Activated CD4-positive, alpha-beta T cell treated with anti-CD3 and anti-CD28 coated beads, Interleukin-2, amount 10 ng/mL, durations not matched to agents 24 days and 14 days (primary cell): ENCODE data around the gene TMEM259. TPM values are rescaled to one million over a fixed set of nuclear protein-coding genes. Genes with fewer than 3 reads are reported as not detected.
A peak's percentile ranks its signal among the peaks of the same experiment; 100 is the strongest.

Experiments
- DNase-seq: peaks from one replicate; pipeline ENCODE4 v3.0.0; 2022
- H3K27ac Mint-ChIP-seq: one replicate; pipeline ENCODE4 v1.8.0; 2022; ENCODE audit warnings: mild to moderate bottlenecking, mixed read lengths
- H3K27me3 Mint-ChIP-seq: one replicate; pipeline ENCODE4 v1.8.0; 2022; ENCODE audit warnings: mixed read lengths
- H3K36me3 Mint-ChIP-seq: one replicate; pipeline ENCODE4 v1.8.0; 2022; ENCODE audit warnings: low read depth, mild to moderate bottlenecking, mixed read lengths
- H3K4me1 Mint-ChIP-seq: one replicate; pipeline ENCODE4 v1.8.0; 2021; ENCODE audit warnings: mixed read lengths
- H3K4me3 Mint-ChIP-seq: one replicate; pipeline ENCODE4 v1.8.0; 2022; ENCODE audit warnings: mild to moderate bottlenecking, moderate library complexity, mixed read lengths
- H3K9me3 Mint-ChIP-seq: one replicate; pipeline ENCODE4 v1.8.0; 2021; ENCODE audit warnings: mixed read lengths
- intact Hi-C: fragments of 100-400 bp; cut with micrococcal nuclease; formaldehyde crosslinking; loops from one replicate; pipeline ENCODE4 v1.15.1; 2023
- total RNA-seq: library from RNA; stranded (reverse); gene quantifications from 2 replicates; pipeline ENCODE4 v1.2.3, GENCODE V29; 2022

The TMEM259 gene
- total RNA-seq, 1 donor from 2014 or later: 156 TPM

DNA sequence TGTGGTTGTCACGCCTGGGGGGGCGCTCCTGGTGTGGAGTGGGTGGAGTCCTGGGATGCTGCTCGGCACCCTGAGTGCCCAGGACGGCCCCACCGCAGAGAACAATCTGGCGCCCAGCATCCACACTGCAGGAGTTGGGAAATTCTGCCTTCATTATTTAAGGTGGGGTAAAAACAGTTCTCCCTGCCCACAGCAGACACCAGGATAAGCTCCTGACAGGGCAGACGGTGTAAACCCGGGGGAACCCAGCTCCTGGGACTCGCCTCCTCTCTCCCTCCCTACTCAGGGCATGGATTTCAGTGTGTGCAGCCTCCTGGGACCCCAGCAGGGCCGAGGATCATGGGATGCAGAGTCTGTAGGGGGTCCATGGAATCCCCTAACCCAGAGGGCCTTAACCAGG is 44.4 kb downstream of the TMEM259 start:
- no peaks in the 10 kb centered on the region for H3K4me1 Mint-ChIP-seq
- DNase-seq: no peak
- no peaks in the 10 kb centered on the region for H3K27me3 Mint-ChIP-seq
- peaks cover 7% of the 10 kb centered on the region for H3K36me3 Mint-ChIP-seq
- intact Hi-C loops: no loop called here
- no peak overlapping the region for H3K4me3 Mint-ChIP-seq
- H3K27ac Mint-ChIP-seq: no peak overlapping the region
- H3K9me3 Mint-ChIP-seq: no peaks in the 10 kb centered on the region

DNA sequence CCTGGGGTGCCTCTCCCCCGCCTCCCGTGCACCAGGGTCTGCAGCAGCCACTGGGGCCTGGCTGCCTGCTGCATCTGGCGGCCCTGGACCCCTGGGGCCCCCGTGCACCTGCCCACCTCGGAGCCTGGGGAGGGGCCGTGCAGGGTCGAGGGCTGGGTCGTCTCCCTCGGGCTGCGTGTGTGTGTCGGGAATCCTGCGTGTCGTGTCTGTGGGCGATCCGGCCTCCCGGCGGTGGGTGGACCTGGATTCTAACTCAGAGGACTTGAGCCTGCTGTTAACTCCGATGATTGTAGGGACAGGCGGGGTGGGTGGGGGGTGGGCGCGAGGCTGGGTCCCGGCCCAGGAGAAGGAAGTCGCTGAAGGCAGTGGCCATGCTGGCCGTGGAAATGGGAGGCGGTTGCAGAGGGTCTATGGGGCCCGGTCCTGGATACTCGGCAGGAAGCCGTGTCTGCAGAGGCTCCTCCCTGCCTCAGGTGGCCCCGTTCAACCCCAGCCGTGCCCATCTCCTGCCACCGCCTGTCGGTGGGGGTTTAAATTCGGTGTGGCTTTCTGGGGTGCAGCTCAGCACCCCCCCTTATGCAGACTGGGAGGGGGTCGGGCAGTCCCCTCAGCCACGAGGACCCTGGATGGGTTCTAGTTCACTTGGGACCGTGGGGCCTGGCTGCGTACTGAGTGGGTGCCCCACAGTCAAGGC is 46.2 kb downstream of the TMEM259 start:
- no peak for DNase-seq
- Mint-ChIP-seq H3K9me3 (peaks cover 5% of the 10 kb centered on the region), H3K27me3 (no peaks in the 10 kb centered on the region), H3K4me1 (no peaks in the 10 kb centered on the region), H3K27ac (no peak overlapping the region), H3K4me3 (no peak overlapping the region), H3K36me3 (peaks cover 22% of the 10 kb centered on the region)
- intact Hi-C loops: no loop called here

DNA sequence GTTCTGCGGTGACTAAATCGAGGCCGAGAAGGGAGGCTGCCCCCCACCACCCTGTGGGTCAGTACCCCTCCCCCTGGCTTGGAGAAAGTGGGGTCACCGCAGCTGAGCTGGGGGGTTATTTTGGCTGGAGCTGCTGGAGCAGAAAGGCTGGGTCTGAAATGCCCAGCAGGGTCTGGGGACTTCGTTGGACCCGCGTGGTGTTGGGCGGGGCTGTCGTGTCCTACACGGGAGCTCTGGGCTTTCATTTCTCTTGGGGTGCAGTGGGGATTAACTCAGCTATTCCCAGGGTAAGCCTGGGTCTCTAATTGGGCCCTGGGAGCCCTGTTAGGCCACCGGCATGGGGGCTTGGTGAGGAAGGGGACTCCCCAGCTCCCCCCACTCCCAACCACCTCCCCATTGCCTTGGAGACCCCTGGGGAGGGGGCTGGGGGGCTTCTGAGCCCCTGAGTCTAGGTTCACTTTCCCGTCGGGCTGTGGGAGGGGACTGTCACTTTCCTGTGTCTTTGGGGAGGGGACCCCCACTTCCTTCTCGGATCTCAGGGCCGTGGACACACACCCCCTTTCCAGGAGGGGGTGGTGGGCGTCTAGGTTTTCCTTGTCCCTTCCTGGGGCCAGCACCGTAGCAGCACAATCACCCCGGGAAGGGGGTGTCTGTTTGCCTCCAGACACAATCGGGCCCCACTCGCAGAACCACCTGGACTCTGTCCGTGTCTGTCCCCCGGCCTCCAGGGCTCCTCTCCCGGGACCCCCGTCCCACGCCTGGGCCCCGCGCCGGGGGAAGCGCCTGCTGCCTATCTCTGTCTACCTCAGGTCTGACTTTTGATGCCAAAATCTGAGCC is 47.0 kb downstream of the TMEM259 start:
- Mint-ChIP-seq H3K27me3 (no peaks in the 10 kb centered on the region), H3K4me1 (no peaks in the 10 kb centered on the region), H3K27ac (no peak overlapping the region), H3K4me3 (no peak overlapping the region), H3K9me3 (peaks cover 5% of the 10 kb centered on the region), H3K36me3 (peaks cover 25% of the 10 kb centered on the region)
- DNase-seq: no peak
- intact Hi-C loops: no loop called here

DNA sequence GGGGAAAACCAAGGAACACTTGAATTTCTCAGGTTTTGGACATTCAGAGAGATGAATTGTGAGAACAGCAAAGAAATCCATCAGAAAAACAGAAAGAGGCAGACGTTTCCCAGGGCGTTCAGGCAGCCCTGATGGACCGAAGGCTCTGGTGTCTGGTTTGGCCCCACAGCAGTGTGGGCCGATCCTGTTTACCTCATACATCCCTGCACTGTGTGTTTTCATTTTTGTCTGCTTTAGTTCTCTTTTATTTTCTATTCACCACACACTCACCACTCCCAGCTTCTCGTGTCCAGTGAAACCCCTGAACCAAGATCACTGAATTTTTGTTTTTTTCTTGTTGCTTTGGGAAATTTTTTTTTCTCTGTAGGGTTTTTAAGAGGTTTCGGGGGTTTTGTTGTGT is 48.6 kb downstream of the TMEM259 start:
- no peak for DNase-seq
- H3K9me3 Mint-ChIP-seq: peaks cover 5% of the 10 kb centered on the region
- intact Hi-C loops: no loop called here
- H3K4me1 Mint-ChIP-seq: no peaks in the 10 kb centered on the region
- H3K36me3 Mint-ChIP-seq: peaks cover 35% of the 10 kb centered on the region
- no peak overlapping the region for H3K27ac Mint-ChIP-seq
- H3K4me3 Mint-ChIP-seq: no peak overlapping the region
- no peaks in the 10 kb centered on the region for H3K27me3 Mint-ChIP-seq

- intact Hi-C loops: no loop called here
- H3K36me3 Mint-ChIP-seq: peaks cover 40% of the 10 kb centered on the region
- H3K4me3 Mint-ChIP-seq: no peak overlapping the region
- peaks cover 5% of the 10 kb centered on the region for H3K9me3 Mint-ChIP-seq
- H3K27me3 Mint-ChIP-seq: no peaks in the 10 kb centered on the region
- no peaks in the 10 kb centered on the region for H3K4me1 Mint-ChIP-seq
- DNase-seq: no peak
- H3K27ac Mint-ChIP-seq: no peak overlapping the region
These were observed 49.1 kb downstream of the TMEM259 start for GRCh38 chr19:971795-972194.

DNA sequence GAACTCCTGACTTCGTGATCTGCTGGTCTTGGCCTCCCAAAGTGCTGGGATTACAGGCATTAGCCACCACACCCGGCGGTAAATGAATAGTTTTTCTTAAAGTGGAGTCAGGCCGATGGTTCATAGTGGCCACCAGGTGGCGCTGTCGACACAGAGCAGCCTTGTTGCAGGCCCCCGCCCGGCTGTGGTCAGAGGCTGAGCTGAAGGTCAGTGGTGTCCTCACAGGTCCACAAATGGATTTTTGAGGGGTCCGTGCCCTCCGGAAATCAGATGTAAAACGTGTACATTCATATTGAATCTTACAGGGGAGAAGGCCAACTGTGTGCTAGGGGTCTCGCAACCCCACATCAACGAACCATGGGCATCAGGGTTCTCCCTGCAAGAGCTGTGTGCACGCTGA is 50.2 kb downstream of the TMEM259 start:
- intact Hi-C loops: no loop called here
- no peak overlapping the region for H3K27ac Mint-ChIP-seq
- peaks cover 45% of the 10 kb centered on the region for H3K36me3 Mint-ChIP-seq
- no peak for DNase-seq
- no peaks in the 10 kb centered on the region for H3K4me1 Mint-ChIP-seq
- peaks cover 5% of the 10 kb centered on the region for H3K9me3 Mint-ChIP-seq
- no peaks in the 10 kb centered on the region for H3K27me3 Mint-ChIP-seq
- no peak overlapping the region for H3K4me3 Mint-ChIP-seq

GRCh38 chr19:966485-967088 is 54.3 kb downstream of the TMEM259 start:
- H3K9me3 Mint-ChIP-seq: peaks cover 7% of the 10 kb centered on the region
- H3K36me3 Mint-ChIP-seq: peaks cover 56% of the 10 kb centered on the region
- DNase-seq: no peak
- peaks cover 10% of the 10 kb centered on the region for H3K4me1 Mint-ChIP-seq
- H3K27me3 Mint-ChIP-seq: no peaks in the 10 kb centered on the region
- intact Hi-C loops: no loop called here
- no peak overlapping the region for H3K27ac Mint-ChIP-seq
- no peak overlapping the region for H3K4me3 Mint-ChIP-seq

DNA sequence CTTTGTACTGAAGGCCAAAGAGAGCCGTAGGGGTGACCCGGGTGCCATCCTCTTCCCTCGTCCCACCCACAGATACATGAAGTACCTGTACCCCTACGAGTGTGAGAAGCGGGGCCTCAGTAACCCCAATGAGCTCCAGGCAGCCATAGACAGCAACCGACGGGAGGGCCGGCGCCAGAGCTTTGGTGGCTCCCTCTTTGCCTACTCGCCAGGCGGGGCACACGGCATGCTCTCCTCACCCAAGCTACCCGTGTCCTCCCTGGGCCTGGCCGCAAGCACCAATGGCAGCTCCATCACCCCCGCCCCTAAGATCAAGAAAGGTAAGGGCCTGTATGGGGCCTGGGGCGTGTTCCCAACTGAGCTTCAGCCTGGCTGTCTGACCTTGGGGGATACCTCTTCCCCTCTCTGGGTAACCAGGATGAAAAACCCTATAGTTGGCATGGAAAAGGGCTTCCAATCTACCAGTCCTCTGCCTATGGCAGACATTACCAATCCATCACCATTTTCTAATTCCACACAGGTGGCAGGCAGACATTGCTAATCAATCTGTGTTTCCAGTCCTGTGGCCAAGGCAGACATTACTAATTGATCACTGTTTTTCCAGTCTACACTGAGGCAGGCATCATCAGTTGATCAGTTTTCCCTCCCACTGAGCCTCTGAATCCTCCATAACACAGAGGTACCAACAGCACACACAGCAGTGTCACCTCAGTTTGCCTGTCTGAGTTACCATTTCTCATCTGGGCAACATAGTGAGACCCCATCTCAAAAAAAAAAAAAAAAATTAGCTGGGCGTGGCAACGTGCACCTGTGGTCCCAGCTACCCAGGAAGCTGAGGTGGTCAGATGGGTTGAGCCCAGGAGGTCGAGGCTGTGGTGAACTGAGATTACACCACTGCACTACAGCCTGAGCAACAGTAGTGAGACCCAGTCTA is 55.9 kb downstream of the TMEM259 start:
- Mint-ChIP-seq H3K27me3 (no peaks in the 10 kb centered on the region), H3K36me3 (peaks cover 42% of the 10 kb centered on the region), H3K27ac (no peak overlapping the region), H3K9me3 (peaks cover 3% of the 10 kb centered on the region), H3K4me1 (peaks cover 10% of the 10 kb centered on the region), H3K4me3 (no peak overlapping the region)
- intact Hi-C loops: no loop called here
- no peak for DNase-seq

DNA sequence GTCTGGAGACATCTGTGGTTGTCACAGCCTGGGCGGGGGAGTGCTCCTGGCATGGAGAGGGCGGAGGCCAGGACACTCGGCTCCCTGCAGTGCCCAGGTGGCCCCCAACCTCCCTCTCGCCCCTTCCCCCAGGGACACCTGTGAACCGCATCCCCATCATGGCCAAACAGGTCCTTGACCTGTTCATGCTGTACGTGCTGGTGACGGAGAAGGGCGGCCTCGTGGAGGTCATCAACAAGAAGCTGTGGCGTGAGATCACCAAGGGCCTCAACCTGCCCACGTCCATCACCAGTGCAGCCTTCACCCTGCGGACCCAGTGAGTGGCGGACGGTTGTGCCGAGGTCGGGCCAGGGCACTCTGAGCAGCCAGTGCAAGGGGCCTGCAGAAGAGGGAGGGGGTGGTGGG is 56.8 kb downstream of the TMEM259 start:
- Mint-ChIP-seq H3K4me3 (no peak overlapping the region), H3K27ac (no peak overlapping the region), H3K36me3 (peaks cover 40% of the 10 kb centered on the region), H3K27me3 (no peaks in the 10 kb centered on the region), H3K4me1 (peaks cover 12% of the 10 kb centered on the region), H3K9me3 (peaks cover 3% of the 10 kb centered on the region)
- intact Hi-C loops: no loop called here
- no peak for DNase-seq

GRCh38 chr19:963486-963951 is 57.4 kb downstream of the TMEM259 start:
- Mint-ChIP-seq H3K9me3 (peaks cover 3% of the 10 kb centered on the region), H3K4me3 (no peak overlapping the region), H3K27ac (no peak overlapping the region), H3K27me3 (no peaks in the 10 kb centered on the region), H3K4me1 (peaks cover 16% of the 10 kb centered on the region), H3K36me3 (peaks cover 38% of the 10 kb centered on the region)
- intact Hi-C loops: no loop called here
- no peak for DNase-seq

- intact Hi-C loops: no loop called here
- no peak for DNase-seq
- H3K9me3 Mint-ChIP-seq: peaks cover 3% of the 10 kb centered on the region
- peak overlapping the region; percentile 25 for H3K27ac Mint-ChIP-seq
- no peaks in the 10 kb centered on the region for H3K27me3 Mint-ChIP-seq
- H3K4me1 Mint-ChIP-seq: peaks cover 16% of the 10 kb centered on the region
- H3K36me3 Mint-ChIP-seq: peaks cover 34% of the 10 kb centered on the region
- no peak overlapping the region for H3K4me3 Mint-ChIP-seq
These were observed 58.1 kb downstream of the TMEM259 start for GRCh38 chr19:962683-963400.

DNA sequence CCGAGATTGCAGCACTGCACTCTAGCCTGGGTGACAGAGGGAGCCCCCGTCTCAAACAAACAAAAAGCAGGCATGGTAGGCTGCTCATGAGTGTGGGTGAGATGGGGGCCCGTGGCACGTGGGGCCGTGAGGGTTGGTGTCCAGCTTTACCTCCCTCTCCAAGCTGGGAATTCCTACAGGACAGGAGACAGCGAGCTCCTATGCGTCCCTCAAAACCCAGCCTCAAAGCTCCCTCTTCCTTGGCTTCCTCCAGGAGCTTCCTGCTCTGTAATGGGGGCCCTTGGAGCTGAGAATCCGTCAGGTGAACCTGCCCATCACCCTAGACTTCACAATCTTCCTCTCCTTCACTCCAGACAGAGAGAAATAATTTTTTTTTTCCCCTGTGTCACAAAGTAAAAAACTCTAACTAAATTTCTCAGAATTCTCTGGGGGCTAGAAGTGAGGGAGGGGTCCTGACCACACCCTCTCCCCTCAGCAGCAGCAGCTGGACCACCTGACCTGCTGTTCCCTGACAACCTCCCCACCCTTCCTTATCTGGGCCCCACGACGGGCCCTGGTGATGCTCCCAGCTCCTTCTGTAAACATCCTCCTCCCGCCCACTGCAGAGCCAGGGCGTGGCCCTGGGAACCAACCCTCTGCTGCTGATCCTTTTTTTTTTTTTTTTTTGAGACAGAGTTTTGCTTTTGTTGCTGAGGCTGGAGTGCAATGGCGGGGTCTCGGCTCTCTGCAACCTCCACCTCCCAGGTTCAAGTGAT is 58.9 kb downstream of the TMEM259 start:
- Mint-ChIP-seq H3K27me3 (no peaks in the 10 kb centered on the region), H3K4me3 (no peak overlapping the region), H3K36me3 (peaks cover 29% of the 10 kb centered on the region), H3K9me3 (peaks cover 3% of the 10 kb centered on the region), H3K4me1 (peaks cover 16% of the 10 kb centered on the region), H3K27ac (peak overlapping the region; percentile 70)
- peak; percentile 73 for DNase-seq
- intact Hi-C loops: no loop called here
